WI38 (cell line): ENCODE data around the gene MMEL1.
A peak's percentile ranks its signal among the peaks of the same experiment; 100 is the strongest.

ENCODE experiments used
- H3K4me3 ChIP-seq: 2 replicates; pipeline ENCODE4 v1.5.1; 2011; ENCODE audit warnings: low read depth, mild to moderate bottlenecking, control low read depth, low read length
- CTCF ChIP-seq: IDR thresholded peaks from 2 replicates; pipeline ENCODE4 v1.5.1; 2012; ENCODE audit warnings: low read depth, mild to moderate bottlenecking, control low read depth, low read length

The MMEL1 gene

GRCh38 chr1:2547210-2548067, 85.4 kb downstream of the MMEL1 start:
- TF ChIP-seq CTCF = no peak
- H3K4me3 ChIP-seq = peak overlapping the region; percentile 61

GRCh38 chr1:2546515-2547209, 86.2 kb downstream of the MMEL1 start:
- no peak for TF ChIP-seq CTCF
- H3K4me3 ChIP-seq = peak overlapping the region; percentile 61

- no peak for TF ChIP-seq CTCF
- H3K4me3 ChIP-seq = peak overlapping the region; percentile 61
These were observed 86.9 kb downstream of the MMEL1 start for GRCh38 chr1:2545754-2546514.

- no peak overlapping the region for H3K4me3 ChIP-seq
- no peak for TF ChIP-seq CTCF
These were observed 87.8 kb downstream of the MMEL1 start for GRCh38 chr1:2544875-2545640.

- H3K4me3 ChIP-seq = no peak overlapping the region
- TF ChIP-seq CTCF = no peak
These were observed 88.5 kb downstream of the MMEL1 start for GRCh38 chr1:2544093-2544874.

- TF ChIP-seq CTCF = no peak
- H3K4me3 ChIP-seq = no peak overlapping the region
These were observed 89.2 kb downstream of the MMEL1 start for GRCh38 chr1:2543543-2544092.
